UCSD-AML1 (cell line): ENCODE results near the gene RNF121.

ENCODE experiments used
- DNase-seq: peaks from one replicate; lab custom pipeline; 2025; ENCODE audit not compliant: unreplicated experiment; lab: John Stamatoyannopoulos, UW

Gene RNF121

DNA sequence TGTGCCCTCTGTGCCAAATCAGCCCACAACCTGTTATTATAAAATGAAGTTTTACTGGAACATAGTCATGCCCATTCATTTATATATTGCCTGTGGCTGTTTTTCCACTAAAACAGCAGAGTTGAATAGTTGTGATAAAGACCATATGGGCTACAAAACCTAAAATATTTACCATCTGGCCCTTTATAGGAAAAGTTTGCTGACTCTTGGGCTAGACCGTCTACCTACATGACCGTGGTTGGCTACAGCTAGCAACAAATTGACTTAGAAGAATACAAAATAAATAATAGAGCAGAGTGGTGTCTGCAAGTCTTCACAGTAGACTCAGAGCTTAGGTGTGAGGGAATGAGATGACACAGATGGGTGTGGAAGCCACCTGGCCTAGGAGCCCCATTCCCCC is 58.7 kb downstream of the RNF121 start:
- DNase-seq, result no peak

DNA sequence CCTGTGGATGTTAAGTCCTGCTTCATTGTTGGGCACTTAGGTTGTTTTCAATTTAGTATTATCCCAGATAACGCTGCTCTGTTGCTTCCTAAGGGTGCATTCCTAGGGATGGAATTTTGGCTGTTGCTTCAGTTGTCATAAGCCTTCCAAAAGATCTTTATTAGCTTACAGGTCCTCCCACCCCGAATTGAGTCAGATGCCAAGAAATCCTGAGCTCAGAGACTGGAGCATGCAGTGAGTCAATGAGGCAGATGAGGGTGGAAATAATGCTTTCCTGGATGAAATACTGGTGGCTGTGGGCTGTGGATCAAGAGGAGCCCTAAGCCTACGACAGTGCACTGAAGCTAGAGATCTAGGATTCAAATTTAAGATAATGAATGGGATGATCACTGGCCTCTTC is 59.2 kb downstream of the RNF121 start:
- DNase-seq, result no peak

DNA sequence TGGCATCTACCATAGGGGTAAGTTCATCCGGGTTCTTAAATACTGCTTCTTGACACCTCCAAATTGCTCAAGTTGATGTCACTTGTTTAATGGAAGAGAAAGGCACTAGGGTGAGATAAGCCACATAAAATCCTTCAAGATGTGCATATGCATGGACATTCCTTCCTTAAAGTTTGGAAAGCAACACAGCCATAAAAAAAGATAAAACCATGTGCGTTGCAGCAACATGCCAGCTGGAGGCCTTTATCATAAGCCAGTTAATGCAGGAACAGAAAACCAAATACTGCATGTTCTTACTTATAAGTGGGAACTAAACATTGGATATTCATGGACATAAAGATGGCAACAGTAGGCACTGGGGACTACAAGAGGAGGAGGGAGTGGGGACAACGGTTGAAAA is 61.9 kb downstream of the RNF121 start:
- no peak for DNase-seq

DNA sequence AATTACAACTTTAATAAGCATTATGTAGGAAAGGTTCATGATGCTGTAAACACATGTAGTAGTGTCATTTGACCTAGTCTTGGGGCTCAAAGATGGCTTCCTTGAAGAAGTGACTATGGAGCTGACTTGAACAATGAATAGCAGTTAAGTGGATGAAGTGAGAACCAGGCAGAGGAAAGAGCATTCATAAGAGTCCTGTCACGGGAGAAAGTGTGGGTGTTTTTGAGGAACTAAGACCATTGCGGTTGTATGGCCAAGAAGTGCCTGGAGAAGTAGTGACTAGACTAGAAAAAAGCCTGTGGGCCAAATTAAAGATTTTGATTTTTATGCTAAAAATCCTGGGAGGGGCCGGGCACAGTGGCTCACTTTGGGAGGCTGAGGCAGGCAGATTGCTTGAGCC is 62.6 kb downstream of the RNF121 start:
- DNase-seq, result no peak

DNA sequence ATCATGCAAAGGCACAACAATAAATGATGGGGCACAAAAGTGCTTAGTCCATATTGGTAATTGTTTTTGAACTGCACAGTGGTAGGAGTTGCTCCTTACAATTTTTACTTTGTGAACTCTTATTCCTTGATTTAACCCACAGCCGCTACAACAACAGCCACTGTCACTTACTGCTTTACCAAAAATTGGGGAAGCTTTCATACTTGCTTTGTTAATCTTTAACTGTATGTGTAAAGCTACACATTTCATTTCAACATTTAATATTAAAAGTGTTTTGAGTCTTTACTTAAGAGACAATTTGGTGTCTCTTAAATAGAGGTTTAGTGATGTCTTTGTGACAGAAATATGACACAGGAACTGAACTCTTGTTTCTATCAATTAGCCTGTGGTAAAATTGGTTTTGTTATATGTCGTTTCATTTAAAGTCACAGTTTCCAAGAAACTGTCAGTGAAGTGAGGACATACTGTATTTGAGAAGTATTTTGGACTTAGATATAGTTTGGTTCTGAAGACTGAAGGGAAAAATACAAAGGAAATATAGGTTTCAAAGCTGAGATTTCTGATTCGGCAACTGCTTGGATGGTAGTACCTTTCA is 63.4 kb downstream of the RNF121 start:
- no peak for DNase-seq

DNA sequence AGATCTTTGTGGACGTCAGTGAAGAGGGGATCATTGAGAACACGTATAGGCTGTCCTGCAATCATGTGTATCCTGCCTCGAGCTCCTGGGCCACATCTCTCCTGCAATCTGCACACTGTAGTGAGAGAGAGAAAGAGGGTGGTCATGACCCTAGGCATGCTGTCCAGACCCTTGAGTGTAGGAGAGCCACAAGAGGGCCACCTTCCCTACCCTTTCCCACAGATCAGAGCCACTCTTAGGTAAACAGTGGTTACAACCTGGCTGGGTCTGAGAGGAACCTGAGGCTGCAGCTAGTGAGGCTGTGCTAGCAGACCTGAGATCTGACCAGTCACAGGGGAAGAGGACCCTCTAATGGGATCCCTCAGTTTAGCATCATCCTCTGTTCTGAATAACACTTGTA is 65.9 kb downstream of the RNF121 start:
- DNase-seq, result no peak

DNA sequence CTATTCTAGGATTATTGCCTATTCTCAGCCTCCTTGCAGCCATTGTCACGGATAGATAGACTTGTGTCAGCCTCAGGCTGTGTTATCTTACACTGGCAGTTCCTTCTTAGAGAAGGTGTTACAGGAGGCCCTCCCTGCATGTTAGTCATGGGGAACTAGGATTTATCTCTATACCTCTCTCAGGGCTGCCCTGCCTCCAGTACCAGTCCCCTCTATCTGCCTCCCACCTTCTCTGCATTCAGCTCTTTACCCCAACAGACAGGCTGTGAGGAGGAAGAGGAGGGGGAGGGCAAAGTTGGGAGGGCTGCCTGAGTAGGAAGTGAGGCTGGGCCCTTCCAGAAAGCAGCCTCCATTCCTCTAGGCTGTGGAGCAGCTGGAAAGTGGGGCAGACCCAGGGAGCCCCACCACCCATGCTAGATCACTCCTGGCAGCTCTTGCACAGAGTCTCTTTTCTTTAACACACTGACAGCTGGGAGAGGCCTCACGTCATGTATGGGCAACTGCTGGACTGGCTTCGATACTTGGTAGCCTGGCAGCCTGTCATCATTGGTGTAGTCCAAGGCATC is 67.0 kb downstream of the RNF121 start:
- DNase-seq, result no peak

DNA sequence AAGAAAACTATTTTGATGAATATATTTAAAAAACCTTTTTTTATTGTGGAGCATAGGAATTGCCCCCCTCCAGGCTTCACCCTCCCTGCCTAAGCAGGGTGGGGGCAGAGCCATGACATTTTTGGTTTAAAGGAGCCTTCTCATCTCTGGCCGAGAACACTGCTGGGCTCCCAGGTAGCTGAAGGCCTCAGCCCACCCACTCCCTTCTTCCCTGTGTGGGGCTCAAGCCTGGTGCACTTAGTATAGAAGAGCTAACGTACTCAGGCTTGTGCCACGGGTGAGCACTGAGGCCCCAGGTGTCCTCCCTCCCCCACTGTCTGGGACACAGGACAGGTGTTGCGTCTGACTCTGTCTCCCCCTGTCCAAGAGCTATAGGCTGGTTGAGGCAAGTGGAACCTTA is 67.7 kb downstream of the RNF121 start:
- DNase-seq, result no peak

DNA sequence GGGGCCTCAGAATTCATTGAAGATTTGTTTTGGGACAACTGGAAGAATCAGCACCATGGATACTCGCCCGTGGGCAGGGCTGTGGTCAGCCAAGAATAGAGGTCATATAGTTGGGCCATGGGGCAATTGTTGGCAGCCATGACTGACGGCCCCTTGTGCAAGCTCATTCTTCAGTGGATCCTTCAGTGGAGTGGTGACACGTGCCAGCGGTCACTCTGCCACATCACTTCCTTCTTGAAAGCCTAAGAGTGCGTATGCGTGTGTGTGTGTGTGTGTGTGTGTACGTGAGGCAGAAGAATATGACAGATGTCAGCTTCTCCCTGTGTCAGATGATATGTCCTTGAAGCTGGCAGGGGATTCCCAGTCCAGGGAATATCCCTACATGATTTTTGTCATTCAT is 68.1 kb downstream of the RNF121 start:
- DNase-seq, result peak; percentile 29

DNA sequence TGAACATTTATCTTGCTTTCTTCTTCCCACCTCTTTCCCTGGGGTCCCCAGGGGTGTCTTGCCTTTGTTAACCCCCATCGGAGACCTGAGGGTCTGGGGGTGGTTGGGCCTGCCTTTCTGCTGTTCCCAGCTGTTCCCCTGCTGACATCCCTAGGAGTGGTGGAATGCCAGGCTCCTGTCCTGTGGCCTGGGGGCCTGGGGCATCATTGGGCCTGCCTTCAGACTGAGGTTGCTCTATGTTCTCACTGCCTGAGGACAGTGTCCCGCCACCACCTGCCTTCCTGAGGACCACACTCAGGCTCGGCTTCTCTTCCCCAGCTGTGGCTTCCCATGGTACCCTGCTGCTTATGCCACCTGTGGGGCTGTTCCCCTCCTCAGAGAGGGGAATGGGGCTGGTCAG is 68.7 kb downstream of the RNF121 start:
- no peak for DNase-seq

DNA sequence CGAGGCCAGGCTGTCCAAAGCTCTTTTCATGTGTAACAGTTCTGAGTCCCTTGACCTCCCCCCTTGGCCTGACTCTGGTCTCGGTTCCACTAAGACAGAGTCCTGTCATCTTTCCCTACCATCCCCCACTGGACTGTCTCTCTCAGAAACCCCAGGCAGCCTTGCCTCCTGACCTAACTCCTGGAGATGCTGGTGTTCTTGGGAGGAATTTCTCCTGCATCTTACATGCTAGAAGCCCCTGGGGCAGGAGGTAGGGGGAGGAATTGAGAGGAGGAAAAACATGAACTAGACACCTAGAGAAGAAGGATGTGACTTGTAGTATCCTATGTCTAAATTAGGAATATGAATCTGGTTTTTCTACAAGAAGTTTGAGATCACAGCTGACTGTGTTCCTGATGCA is 69.2 kb downstream of the RNF121 start:
- no peak for DNase-seq

DNA sequence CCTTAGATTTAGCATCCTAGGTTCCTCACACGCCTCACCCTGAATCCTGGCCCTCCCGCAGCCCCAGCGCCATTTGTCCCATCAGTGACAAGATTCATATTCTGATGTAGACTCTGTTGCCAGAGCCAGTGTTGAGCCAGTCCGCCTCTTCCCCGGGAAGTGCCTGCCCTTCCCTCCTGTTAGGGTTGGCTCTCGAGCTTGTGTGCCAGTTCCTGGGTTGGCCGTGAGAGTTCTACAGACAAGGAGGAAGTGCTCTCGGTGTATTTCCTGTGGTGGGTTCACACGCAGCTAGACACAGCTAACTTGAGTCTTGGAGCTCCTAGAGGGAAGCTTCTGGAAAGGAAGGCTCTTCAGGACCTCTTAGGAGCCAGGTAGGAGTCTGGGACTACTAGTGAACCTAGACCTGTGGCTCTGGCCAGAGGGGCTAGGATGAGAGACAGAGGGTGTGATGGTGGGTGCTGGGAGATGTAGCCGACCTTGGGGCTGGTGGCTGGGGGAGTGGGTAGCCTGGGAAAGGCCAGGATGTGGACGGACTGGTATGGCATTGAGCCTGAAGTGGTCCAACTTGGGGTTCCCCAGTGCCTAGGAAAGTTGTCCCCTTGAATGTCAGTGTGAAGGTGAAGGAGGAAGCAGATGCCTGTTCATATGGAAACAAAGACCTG is 69.9 kb downstream of the RNF121 start, which contains the start of gene IL18BP:
TSS of gene IL18BP (plus strand) at position 261 of the 662 bp plus-strand sequence. CDS start 1,076 bp downstream, outside the sequence.
- DNase-seq, result peak; percentile 75

DNA sequence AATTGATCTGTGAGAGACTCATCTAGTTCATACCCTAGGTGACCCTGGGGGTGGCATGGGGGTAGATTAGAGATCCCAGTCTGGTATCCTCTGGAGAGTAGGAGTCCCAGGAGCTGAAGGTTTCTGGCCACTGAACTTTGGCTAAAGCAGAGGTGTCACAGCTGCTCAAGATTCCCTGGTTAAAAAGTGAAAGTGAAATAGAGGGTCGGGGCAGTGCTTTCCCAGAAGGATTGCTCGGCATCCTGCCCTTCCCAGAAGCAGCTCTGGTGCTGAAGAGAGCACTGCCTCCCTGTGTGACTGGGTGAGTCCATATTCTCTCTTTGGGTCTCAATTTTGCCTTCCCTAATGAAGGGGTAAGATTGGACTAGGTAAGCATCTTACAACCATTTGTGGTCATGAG is 70.5 kb downstream of the RNF121 start:
- no peak for DNase-seq

DNA sequence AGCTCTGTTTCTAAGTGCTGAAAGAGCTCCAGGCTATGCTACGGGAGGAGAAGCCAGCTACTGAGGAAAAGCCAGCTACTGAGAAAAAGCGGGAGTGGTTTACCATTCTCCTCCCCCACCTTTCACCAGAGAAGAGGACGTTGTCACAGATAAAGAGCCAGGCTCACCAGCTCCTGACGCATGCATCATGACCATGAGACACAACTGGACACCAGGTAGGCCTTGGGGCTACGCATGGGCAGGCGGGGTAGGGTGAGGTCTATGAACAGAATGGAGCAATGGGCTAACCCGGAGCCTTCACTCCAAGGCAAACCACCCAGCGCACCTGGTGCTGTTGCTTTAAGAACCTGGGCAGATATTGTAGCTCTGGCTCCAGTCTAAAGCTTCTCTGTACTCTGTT is 71.0 kb downstream of the RNF121 start:
- DNase-seq, result no peak

DNA sequence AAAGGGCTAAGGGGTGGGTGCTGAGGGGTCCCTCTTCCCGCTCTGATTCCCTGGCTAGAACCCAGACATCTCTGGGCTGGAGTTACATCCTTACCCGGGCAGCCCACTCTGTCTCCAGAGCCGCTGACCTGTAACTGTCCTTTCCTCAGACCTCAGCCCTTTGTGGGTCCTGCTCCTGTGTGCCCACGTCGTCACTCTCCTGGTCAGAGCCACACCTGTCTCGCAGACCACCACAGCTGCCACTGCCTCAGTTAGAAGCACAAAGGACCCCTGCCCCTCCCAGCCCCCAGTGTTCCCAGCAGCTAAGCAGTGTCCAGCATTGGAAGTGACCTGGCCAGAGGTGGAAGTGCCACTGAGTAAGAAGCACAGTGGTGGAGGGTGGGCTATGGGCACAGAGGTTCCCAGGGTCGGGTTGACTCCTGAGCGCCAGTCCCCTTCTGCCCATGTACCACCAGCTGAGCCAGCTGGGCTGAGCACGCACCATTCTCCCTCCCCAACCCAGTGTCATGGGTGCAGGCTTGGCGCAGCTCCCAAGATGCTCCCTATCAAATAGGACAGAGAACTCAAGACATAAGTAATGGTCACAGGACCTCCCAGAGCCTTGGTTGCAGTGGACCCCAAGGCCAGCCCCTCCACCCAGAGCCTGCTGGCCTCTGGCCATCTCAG is 71.5 kb downstream of the RNF121 start:
- no peak for DNase-seq

DNA sequence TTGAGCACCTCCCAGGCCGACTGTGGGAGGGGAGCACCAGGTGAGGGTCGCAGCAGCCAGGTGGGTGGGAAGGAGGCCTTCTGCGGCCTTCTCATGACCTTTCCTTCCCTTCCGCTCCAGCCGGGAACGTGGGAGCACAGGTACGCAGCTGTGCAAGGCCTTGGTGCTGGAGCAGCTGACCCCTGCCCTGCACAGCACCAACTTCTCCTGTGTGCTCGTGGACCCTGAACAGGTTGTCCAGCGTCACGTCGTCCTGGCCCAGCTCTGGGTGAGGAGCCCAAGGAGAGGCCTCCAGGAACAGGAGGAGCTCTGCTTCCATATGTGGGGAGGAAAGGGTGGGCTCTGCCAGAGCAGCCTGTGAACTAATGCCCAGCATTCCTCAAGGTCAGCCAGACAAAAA is 72.4 kb downstream of the RNF121 start:
- no peak for DNase-seq

DNA sequence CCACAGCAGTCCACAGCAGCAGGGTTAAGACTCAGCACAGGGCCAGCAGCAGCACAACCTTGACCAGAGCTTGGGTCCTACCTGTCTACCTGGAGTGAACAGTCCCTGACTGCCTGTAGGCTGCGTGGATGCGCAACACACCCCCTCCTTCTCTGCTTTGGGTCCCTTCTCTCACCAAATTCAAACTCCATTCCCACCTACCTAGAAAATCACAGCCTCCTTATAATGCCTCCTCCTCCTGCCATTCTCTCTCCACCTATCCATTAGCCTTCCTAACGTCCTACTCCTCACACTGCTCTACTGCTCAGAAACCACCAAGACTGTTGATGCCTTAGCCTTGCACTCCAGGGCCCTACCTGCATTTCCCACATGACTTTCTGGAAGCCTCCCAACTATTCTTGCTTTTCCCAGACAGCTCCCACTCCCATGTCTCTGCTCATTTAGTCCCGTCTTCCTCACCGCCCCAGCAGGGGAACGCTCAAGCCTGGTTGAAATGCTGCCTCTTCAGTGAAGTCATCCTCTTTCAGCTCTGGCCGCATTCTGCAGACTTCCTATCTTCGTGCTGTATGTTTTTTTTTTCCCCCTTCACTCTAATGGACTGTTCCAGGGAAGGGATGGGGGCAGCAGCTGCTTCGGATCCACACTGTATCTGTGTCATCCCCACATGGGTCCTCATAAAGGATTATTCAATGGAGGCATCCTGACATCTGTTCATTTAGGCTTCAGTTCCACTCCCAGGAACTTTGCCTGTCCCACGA is 73.2 kb downstream of the RNF121 start:
- no peak for DNase-seq

DNA sequence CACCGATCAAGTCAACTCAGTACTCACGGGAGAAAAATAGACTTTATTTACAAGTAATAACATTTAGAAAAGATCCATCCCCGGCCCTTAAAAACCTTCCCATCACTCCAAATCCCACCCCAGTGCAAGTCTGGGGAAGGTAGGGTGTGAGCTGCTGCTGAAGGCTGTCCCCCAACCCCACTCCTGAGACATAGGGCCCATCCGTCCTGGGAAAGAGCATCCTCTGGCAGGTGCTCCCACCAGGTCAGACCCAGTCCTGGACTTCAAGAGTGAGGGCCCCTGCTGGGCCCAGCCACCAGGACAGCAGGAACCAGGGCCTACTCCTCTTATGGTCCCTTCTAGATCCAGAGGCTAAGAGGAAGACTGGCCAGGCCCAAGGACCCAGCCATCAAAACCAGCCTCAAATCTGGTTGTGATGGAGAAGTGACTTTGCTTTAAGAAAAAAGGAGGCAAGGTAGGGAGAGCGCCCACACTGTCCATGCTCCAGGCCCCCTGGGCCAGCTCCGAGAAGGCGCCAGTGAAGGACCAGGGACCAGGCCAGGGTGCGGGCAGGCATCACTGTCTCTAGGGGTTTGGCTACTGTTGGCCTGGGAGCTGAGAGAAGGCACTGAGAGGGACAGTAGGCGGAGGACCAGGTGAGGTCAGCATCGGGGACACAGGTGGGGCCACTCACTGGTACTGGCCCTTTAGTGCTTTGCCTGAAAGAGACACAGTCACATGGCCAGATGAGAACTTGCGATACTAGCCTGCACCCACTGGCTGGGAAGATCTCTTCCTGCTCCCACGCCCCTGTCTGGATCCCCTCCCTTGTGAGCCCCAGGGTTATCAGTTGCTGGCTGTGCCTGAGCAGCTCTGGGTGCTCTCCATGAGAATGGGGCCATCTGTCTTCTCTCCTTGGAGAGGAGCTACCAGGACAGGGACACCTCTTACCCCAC is 74.3 kb downstream of the RNF121 start:
- DNase-seq, result no peak

DNA sequence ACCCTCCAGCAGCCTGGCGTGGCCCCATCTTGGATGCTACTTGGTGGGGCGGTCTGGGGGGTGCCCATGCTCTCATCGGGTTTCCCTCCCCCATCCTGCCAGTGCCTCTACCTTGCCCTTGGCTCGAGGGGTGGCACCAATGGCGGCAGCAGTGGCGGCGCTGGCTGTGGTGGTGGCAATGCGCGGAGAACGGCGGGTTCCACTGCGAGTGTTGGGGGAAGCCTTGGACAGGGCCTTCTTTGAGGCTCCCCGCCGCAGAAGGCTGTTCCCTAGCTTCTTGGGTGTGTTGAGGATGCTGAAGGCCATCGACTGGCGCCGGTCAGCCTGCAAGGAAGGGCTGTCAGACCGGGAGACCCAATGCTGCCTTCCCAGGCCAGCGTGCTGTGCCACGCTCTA is 74.9 kb downstream of the RNF121 start:
- no peak for DNase-seq
